Activated T-helper 17 cell treated with anti-CD3 and anti-CD28 coated beads, Interleukin-2, amount 50 U/mL, for 72 hours (primary cell): Measurements from ENCODE around the gene CX3CL1. TPM values are rescaled to one million over a fixed set of nuclear protein-coding genes. Genes with fewer than 3 reads are reported as not detected.

Experiments used
- ATAC-seq: fragments of 150-1000 bp; cut with Tn5 transposase; replicated peaks from 2 replicates; pipeline ENCODE4 v1.10.0; 2021; ENCODE audit warnings: mild to moderate bottlenecking, moderate library complexity
- H3K27ac Mint-ChIP-seq: one replicate; pipeline ENCODE4 v1.8.0; 2022; ENCODE audit warnings: mixed read lengths
- H3K27me3 Mint-ChIP-seq: one replicate; pipeline ENCODE4 v1.8.0; 2022; ENCODE audit warnings: mixed read lengths
- H3K36me3 Mint-ChIP-seq: one replicate; pipeline ENCODE4 v1.8.0; 2022; ENCODE audit warnings: low read depth, mild to moderate bottlenecking, mixed read lengths
- H3K4me1 Mint-ChIP-seq: one replicate; pipeline ENCODE4 v1.8.0; 2022; ENCODE audit warnings: mixed read lengths
- H3K4me3 Mint-ChIP-seq: one replicate; pipeline ENCODE4 v1.8.0; 2022; ENCODE audit warnings: mild to moderate bottlenecking, mixed read lengths
- H3K9me3 Mint-ChIP-seq: one replicate; pipeline ENCODE4 v1.8.0; 2022; ENCODE audit warnings: mixed read lengths
- total RNA-seq, 2 donors: library from RNA; stranded (reverse); gene quantifications; one replicate each; pipeline ENCODE4 v1.2.3, GENCODE V29; 2022

CX3CL1 gene
- total RNA-seq, 2 donors from 2014 or later: not detected

DNA sequence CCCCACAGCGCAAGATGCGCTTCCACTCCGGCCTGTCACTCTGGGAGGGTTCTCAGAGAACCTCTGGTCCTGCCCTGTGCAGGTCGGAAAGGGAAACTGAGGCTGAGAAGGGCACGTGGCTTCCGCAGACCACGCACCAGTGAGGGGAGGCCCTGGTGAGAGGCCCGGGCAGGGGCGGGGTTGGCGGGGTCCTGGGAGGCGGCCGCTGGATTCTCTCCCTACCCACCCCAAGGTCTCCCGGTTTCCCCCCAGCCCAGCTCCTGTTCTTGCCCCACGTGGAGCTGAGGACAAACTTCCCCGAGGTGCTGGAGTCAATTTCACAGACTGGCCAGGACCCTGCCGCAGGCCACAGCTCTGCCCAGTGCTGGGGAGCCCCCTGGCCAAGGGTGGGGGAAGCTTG is 43.8 kb downstream of the CX3CL1 start:
- no peak overlapping the region for H3K27ac Mint-ChIP-seq
- peaks cover 5% of the 10 kb centered on the region for H3K4me1 Mint-ChIP-seq
- ATAC-seq: no peak
- H3K36me3 Mint-ChIP-seq: no peaks in the 10 kb centered on the region
- no peak overlapping the region for H3K4me3 Mint-ChIP-seq
- no peaks in the 10 kb centered on the region for H3K9me3 Mint-ChIP-seq
- no peaks in the 10 kb centered on the region for H3K27me3 Mint-ChIP-seq

DNA sequence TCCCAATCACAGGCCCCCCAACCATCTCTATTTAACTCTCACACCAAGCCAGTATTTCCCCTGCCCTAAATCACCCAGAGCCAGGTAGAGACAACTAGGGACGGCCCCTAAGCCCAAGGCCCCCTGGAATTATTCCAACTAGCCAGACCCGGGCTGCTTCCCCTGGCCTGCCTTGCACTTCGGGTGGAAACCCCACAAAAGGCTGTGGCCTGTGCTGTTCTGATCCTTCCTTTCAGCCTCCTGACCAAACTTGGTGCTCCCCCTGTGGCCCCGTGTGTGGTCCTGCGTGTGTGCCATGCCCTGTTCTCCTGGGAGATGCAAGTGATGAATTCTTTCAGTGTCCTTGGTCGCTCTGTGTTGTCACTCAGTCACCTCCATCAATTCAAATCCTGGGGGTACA is 47.2 kb downstream of the CX3CL1 start:
- no peak overlapping the region for H3K4me3 Mint-ChIP-seq
- H3K9me3 Mint-ChIP-seq: no peaks in the 10 kb centered on the region
- peak overlapping the region; percentile 87 for H3K27ac Mint-ChIP-seq
- no peaks in the 10 kb centered on the region for H3K36me3 Mint-ChIP-seq
- H3K4me1 Mint-ChIP-seq: peaks cover 5% of the 10 kb centered on the region
- ATAC-seq: no peak
- no peaks in the 10 kb centered on the region for H3K27me3 Mint-ChIP-seq

DNA sequence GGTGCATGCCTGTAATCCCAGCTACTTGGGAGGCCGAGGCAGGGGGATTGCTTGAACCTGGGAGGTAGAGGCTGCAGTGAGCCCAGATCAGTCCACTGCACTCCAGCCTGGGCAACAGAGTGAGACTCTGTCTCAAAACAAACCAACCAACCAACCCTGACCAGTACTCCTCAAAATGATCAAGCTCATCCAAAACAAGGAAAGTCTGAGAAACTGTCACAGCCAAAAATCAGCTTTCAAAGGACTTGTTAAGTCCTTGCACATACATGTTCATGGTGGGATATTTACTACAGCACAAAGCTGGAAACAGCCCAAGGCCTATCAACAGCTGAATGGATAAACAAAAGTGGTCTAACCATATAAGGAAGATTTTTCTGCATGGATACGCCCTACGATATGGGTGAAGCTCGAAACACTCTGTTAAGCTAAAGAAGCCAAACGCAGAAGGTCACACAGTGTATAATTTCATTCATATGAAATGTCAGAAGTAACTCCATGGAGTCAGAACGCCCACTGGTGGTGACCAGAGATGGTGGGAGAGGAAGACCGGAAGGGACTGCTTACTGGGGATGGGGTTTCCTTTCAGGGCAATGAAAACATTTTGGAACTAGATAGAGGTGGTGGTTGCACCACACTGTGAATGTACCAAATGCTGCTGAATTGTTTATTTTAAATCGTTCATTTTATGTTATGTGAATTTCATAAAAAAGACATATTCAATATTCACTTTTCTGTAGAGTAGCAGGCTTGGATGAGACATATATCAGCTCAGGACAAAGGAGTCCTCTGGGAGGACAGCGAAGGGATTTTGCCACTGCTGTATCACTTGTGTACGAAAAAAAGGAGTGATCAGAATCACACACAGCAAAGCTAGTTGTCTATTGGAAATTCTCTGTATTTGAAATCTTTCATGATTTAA is 50.0 kb downstream of the CX3CL1 start:
- Mint-ChIP-seq H3K27me3 (no peaks in the 10 kb centered on the region), H3K36me3 (peaks cover 4% of the 10 kb centered on the region), H3K4me1 (no peaks in the 10 kb centered on the region), H3K9me3 (no peaks in the 10 kb centered on the region), H3K27ac (peak overlapping the region; percentile 23), H3K4me3 (no peak overlapping the region)
- no peak for ATAC-seq

DNA sequence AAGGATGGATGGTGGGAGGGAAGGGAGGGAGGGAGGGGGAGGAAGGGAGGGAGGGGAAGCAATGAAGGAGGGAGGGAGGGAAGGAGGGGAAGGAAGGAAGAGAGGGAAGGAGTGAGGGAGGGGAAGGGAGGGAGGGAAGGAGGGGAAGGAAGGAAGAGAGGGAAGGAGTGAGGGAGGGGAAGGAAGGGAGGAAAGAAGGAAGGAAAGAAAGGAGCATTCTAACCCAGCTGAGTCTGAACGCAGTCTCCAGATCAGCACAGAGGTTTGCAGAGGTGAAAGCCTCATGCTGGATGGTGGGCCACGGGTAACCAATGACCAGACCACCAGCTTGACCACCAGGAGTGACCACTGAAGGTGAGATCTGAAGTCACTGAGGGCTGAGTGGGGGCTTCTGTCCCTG is 50.9 kb downstream of the CX3CL1 start:
- Mint-ChIP-seq H3K36me3 (peaks cover 12% of the 10 kb centered on the region), H3K4me1 (no peaks in the 10 kb centered on the region), H3K27ac (no peak overlapping the region), H3K9me3 (no peaks in the 10 kb centered on the region), H3K4me3 (no peak overlapping the region), H3K27me3 (no peaks in the 10 kb centered on the region)
- ATAC-seq: no peak

DNA sequence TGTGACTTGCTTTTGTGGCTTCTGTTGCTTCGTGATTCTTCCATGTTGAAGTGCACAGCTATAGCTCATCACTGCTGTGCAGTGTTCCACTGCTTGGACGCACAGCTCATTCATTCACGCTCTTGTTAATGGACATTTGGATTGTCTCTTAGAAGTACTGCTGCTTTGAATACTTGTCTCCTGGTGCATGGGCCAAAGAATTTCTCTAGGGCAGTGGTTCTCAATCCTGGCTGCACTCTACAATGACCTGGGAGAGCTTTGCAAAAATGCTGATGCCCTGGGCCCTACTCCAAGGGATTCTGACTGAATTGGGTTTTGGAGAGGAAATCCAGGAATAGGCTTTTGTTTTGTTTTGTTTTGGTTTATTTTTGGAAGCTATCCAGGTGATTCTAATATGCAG is 52.3 kb downstream of the CX3CL1 start:
- Mint-ChIP-seq H3K27ac (no peak overlapping the region), H3K4me3 (no peak overlapping the region), H3K27me3 (no peaks in the 10 kb centered on the region), H3K4me1 (no peaks in the 10 kb centered on the region), H3K36me3 (peaks cover 27% of the 10 kb centered on the region), H3K9me3 (no peaks in the 10 kb centered on the region)
- no peak for ATAC-seq

DNA sequence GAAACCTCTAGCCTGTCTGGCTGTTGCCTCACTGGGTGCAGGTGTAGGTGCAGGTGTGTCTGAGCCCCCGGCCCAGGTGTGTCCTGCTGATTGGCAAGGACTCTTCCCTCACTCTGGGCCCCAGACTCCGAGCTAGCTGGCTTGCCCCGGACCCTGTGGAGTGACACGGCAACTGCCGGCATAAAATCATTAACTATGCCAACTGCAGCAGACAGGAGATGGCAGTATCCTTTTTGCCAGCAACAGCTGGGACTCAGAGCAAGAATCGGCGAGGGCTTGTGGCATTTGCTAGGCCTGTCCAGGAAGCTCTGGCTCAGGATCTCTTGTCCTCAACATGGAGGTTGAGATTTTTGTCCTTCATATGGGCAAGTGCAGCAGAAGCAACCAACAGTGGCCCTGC is 54.1 kb downstream of the CX3CL1 start:
- H3K27ac Mint-ChIP-seq: no peak overlapping the region

DNA sequence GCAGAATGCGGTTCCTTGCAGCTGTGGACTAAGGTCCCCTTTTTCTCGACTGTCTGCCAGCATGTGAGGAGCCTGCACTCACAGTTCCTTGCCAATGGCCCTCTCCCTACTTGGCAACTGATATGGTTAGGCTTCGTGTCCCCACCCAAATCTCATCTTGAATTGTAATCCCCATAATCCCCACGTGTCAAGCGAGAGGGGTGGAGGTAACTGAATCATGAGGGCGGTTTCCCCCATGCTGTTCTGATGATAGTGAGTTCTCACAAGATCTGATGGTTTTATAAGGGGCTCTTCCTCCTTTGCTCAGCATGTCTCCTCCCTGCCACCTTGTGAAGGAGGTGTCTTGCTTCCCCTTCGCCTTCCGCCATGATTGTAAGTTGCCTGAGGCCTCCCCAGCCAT is 55.0 kb downstream of the CX3CL1 start:
- Mint-ChIP-seq H3K4me1 (no peaks in the 10 kb centered on the region), H3K36me3 (peaks cover 54% of the 10 kb centered on the region)

More for the DNA sequence above, 54.1 kb downstream of the CX3CL1 start:
- Mint-ChIP-seq H3K4me1 (no peaks in the 10 kb centered on the region), H3K4me3 (no peak overlapping the region), H3K9me3 (no peaks in the 10 kb centered on the region), H3K27me3 (no peaks in the 10 kb centered on the region), H3K36me3 (peaks cover 45% of the 10 kb centered on the region)
- ATAC-seq: no peak

DNA sequence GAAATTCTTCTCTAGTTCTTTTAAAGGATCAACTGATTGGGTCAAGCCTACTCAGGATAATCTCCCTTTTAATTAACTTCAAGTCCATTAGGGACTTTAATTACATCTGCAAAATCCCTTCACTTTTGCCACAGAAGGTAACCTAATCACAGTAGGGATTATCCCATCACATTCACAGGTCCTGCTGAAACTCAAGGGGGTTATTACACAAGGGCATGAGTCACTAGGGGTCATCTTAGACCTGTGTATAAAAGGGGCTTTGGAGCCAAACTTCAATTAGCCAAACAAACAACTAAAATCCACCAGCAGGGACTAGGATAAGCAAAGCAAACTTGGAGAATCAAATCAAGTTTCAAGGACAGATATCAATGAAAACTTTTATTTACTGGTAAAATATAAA is 55.5 kb downstream of the CX3CL1 start:
- Mint-ChIP-seq H3K4me1 (no peaks in the 10 kb centered on the region), H3K9me3 (no peaks in the 10 kb centered on the region), H3K36me3 (peaks cover 59% of the 10 kb centered on the region), H3K4me3 (no peak overlapping the region), H3K27ac (peak overlapping the region; percentile 79), H3K27me3 (no peaks in the 10 kb centered on the region)
- no peak for ATAC-seq

More for the DNA sequence above, 55.0 kb downstream of the CX3CL1 start:
- no peaks in the 10 kb centered on the region for H3K27me3 Mint-ChIP-seq
- H3K4me3 Mint-ChIP-seq: no peak overlapping the region
- H3K27ac Mint-ChIP-seq: peak overlapping the region; percentile 79
- no peaks in the 10 kb centered on the region for H3K9me3 Mint-ChIP-seq
- ATAC-seq: no peak

DNA sequence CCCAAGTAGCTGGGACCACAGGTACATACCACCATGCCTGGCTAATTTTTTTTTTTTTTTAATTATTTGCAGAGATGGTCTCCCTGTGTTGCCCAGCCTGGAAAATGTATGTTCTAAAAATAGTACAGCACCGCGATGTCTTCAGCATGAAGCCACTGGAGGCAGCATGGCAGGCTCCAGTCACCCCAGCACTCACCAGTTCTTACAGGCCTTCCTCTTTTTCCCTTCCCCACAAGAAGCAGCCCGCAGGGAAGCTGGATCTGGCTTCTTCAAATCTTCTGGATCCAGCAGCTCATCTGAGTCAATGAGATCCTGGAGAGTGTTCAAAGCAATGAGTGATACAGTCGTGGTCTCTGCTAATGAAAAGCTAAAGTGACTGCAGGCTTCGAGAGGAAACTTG is 58.7 kb downstream of the CX3CL1 start:
- Mint-ChIP-seq H3K9me3 (no peaks in the 10 kb centered on the region), H3K36me3 (peaks cover 90% of the 10 kb centered on the region), H3K4me1 (no peaks in the 10 kb centered on the region), H3K27me3 (no peaks in the 10 kb centered on the region), H3K4me3 (no peak overlapping the region), H3K27ac (no peak overlapping the region)
- ATAC-seq: no peak

DNA sequence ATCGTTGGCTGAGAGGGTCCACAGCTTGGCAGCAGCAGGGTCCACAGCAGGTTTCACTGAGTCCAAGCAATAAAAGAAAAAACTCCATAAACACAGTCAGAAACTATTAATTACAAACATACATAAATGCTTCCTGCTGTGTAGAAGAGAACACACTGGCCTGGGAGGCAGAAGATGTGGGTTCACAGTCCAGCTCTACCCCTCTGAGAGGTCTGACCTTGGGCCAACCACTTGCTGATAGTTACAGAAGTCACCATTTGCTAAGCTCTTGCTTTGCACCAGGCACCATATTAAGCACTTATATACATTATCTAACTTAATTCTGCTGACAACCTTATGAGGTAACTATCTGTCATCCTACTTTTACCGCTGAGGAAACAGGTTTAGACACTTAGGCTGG is 60.2 kb downstream of the CX3CL1 start:
- no peak for ATAC-seq
- no peak overlapping the region for H3K27ac Mint-ChIP-seq
- no peaks in the 10 kb centered on the region for H3K4me1 Mint-ChIP-seq
- no peaks in the 10 kb centered on the region for H3K27me3 Mint-ChIP-seq
- no peak overlapping the region for H3K4me3 Mint-ChIP-seq
- H3K36me3 Mint-ChIP-seq: peaks cover 98% of the 10 kb centered on the region
- H3K9me3 Mint-ChIP-seq: no peaks in the 10 kb centered on the region

DNA sequence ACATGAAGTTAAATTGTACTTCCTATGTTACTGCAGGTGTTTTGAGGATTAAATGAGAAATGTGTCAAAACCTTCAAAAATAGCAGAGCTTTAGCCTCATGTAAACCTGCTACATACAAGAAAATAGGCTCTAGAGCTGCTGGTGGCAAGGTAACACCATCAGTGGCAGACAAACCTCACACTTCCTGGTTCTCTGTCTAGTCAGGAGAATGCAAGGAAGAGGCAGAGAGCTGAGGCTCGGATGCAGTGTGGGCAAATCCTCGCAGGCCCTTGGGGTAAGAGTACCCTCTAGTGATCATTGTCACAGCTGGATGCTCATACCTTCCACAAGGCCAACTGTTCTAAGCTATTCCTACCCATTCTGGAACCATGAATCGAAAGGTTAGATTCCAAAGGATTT is 60.7 kb downstream of the CX3CL1 start:
- Mint-ChIP-seq H3K4me3 (no peak overlapping the region), H3K4me1 (no peaks in the 10 kb centered on the region), H3K27me3 (no peaks in the 10 kb centered on the region), H3K36me3 (peaks cover 98% of the 10 kb centered on the region), H3K9me3 (no peaks in the 10 kb centered on the region), H3K27ac (no peak overlapping the region)
- no peak for ATAC-seq

DNA sequence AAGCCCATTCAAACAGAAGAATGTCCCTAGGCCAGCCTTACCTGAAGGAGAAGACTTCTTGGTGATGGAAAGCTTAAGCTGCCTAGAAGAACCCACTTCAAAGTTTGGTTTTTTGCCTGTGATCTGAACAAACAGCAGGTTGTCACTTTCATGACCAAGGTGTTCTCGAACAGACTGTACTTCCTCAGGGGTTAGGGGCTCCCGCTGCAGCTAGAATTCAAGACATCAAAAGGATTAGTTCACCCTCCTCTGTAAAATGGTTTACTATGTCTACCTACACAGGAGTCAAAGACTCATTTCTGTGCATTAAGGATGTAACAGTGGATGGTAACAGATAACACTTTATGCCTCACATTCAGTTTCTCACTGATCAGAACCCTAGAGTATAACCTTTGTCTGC is 61.7 kb downstream of the CX3CL1 start:
- H3K4me1 Mint-ChIP-seq: no peaks in the 10 kb centered on the region
- no peaks in the 10 kb centered on the region for H3K27me3 Mint-ChIP-seq
- H3K36me3 Mint-ChIP-seq: peaks cover 98% of the 10 kb centered on the region
- no peak overlapping the region for H3K27ac Mint-ChIP-seq
- H3K9me3 Mint-ChIP-seq: no peaks in the 10 kb centered on the region
- ATAC-seq: no peak
- H3K4me3 Mint-ChIP-seq: no peak overlapping the region

Other genes starting within 250 kb of the CX3CL1 start
- gene PSME3IP1, start 186.5 kb upstream of the CX3CL1 start, total RNA-seq: 100 to 1,000 TPM in 1 of 2 donors, 10 to 100 TPM in 1; 79.0 to 103 TPM
- 10 to 100 TPM; 34.1 to 37.4 TPM for gene RSPRY1, start 186.2 kb upstream of the CX3CL1 start, total RNA-seq
- 10 to 100 TPM; 17.0 to 23.5 TPM for gene ARL2BP, start 127.2 kb upstream of the CX3CL1 start, total RNA-seq
- gene PLLP, start 87.8 kb upstream of the CX3CL1 start, total RNA-seq: not detected
- gene CCL22, start 13.7 kb upstream of the CX3CL1 start, total RNA-seq: 10 to 100 TPM in 1 of 2 donors, 1 to 10 TPM in 1; 1.1 to 11.5 TPM
- 1 to 10 TPM in 1 of 2 donors, under 1 TPM in 1; 0.65 to 7.8 TPM for gene CCL17, start 32.3 kb downstream of the CX3CL1 start, total RNA-seq
- gene CIAPIN1, start 74.9 kb downstream of the CX3CL1 start, total RNA-seq: 10 to 100 TPM; 30.8 to 52.8 TPM
- 10 to 100 TPM; 28.2 to 36.4 TPM for gene COQ9, start 75.0 kb downstream of the CX3CL1 start, total RNA-seq
- 10 to 100 TPM; 71.3 to 86.2 TPM for gene POLR2C, start 90.2 kb downstream of the CX3CL1 start, total RNA-seq
- gene DOK4, start 114.0 kb downstream of the CX3CL1 start, total RNA-seq: 10 to 100 TPM in 1 of 2 donors, 1 to 10 TPM in 1; 6.4 to 16.8 TPM
- 10 to 100 TPM; 16.7 to 21.2 TPM for gene CCDC102A, start 164.1 kb downstream of the CX3CL1 start, total RNA-seq
- 10 to 100 TPM; 13.7 to 36.9 TPM for gene ADGRG5, start 170.2 kb downstream of the CX3CL1 start, total RNA-seq